GM18861 (cell line): ENCODE data around the gene TANGO2.

Experiments used
- ATAC-seq: cut with Tn5 transposase; IDR thresholded peaks from one replicate; pipeline ENCODE4 v1.9.1; 2021; ENCODE audit not compliant: unreplicated experiment

Gene TANGO2

DNA sequence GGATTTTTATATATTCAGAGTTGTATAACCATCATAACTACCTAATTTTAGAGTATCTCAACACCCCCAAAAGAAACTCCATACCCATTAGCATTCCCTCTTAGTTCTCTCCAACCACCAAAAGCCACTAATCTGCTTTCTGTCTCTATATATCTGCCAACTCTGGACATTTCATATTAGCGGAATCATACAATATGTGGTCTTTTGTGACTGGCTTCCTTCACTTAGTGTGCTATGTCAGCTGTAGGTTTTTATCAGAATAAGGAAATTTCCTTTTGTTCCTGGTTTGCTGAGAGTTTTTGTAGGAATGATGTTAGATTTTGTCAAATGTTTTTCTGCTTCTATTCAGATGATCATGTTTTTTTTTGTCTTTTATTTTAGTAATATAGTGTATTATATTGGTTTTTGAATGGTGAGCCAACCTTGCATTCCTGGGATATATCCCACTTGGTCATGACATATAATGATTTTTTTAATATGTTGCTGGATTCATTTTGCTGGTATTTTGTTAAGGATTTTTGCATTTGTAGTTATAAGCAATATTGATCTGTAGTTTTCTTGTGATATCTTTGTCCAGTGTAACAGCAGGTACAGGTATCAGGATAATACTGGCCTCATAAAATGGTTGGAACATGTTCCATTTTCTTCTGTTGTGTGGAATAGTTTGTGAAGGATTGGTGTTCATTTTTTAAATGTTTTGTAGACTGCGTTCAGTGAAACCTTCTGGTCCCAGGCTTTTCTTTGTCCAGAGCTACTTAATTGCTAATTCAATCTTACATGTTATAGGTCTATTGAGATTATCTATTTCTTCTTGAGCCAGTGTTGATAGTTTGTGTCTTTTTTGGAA, 75.9 kb downstream of the TANGO2 start:
- no peak for ATAC-seq

DNA sequence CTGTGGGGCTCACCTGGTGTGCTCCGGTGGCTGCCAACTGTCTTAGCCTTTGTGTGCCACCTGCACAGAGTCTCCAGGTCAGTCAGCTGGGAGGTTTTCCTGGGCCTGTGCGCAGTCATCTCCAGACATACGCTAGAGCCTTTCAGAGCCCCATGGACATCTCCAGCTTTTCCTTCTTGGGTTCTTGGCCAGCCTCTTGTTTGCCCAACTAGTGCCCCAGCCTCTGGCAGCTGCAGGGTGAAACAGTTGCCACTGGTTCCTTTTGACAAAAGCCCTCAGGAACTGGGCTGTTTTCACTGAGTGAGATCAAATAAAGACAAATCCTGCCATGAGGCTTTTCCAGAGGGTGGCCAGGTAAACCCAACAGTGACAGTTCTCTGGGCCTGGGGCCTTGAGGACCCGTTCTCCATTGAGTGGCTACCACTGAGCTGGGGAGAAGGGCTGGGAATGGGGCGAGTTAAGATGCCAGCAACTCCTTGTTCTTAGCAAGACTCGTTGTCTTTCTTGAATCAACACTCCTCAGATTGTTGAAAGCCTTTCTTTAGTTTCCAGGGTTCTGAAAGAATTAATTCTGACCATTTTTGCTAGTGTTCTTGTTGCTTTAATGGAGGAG, 78.3 kb downstream of the TANGO2 start:
- no peak for ATAC-seq

DNA sequence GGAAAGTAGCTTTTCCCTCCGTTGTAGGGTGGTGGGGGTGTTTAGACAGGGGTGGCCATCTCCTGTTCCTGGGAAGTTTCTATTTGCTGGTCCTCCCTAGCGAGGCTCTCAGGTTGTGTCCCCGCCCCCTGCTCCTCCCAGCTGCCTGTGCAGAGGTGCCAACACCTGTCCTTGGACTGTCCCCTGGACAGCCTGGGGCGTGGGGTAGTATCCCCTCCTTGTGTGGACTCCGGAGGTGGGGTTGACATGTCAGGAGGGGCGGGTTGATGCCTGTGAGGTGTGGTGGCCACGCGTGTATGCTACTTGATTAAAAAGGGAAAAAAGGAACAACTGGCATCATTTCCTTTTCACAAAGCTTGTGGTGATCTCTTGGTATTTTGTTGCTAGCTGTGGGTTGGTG, 80.7 kb downstream of the TANGO2 start:
- ATAC-seq, result no peak

DNA sequence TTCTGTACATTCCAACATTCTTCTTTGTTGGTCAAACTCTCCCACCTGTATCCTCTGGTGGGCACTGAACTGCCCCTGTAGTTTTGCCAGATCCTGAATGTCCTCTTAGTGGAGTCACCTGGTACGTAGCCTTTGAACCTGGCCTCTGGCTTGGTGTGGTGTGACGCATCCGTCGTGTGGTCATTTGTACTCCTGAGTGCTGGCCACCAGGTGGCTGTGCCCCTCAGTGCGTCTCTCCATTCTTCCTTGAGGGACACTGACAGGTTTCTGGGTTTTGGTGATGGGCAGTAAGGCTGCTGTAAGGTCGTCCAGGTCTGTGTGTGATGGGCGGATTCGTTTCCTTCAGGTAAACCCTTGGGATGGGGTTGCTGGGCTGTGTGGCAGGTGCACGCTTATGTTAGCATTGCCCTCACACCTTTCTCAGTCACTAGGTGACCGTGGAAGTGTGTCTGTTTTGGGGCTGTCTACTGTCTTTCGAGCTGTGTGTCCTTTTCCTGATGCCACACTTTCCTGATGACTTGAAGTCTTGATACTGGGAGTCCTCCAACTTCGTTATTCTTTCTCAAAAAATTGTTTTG, 81.4 kb downstream of the TANGO2 start:
- ATAC-seq, result no peak

DNA sequence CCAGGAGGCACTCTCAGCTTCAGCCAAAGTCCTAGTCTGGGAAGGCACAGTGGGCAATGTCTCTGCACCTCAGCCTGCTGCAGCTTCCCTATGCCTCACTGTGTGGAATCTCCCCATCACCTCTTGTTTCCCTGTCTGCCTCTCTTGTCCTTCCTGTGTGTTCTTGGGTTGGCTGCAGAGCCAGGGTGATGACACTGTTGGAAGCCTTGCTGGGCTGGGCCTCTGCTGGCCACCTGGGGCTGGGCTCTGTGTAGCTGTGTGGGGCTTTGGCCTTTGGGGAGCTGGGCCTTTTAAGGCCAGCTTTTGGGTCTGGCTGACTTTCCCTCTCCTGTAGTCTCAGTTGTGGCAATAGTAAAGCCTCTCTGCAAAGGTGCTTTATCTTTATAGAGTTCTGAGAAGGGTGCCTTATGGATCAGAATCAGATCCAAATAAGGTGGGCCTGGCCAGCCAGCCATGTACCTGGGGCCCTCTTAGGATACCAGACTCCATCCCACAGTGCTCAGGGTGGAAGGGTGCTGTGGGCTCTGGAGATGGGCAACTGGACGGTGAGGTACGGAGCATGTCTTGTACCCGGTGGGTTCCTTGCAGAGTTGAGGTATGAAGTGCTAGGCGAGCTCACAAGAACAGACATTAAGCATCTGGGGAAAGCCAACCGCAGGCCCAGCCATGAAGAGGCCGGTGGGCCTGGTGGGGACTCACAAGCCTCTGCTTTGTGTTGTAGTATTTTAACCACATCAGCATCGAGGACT, 84.7 kb downstream of the TANGO2 start:
- ATAC-seq, result no peak

DNA sequence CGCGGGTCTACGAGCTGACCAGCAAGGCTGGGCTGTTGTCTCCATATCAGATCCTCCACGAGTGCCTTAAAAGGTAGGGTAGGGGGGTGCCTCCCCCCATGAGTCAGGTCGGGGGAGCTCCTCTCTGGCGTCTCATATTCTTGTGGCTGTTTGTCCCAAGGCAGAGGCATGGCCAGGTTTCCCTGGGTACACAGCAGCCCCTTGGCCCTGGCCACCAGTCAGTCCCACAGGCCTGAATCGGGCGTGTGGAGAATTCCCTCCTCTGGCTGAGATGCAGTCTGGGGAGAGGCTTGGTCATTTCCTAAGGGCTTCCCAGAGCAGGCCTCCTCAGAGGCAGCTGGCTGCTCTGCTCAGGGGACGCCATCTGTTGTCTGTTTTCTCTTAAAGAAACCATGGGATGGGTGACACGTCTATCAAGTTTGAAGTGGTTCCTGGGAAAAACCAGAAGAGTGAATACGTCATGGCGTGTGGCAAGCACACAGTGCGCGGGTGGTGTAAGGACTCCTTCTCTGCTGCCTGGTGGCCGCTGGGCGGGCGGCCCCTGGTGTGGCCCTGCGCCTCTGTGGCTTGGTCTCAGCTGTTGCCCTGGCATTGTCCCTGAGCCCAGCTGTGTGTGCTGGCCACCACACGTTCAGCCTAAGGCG, 85.4 kb downstream of the TANGO2 start:
- no peak for ATAC-seq

DNA sequence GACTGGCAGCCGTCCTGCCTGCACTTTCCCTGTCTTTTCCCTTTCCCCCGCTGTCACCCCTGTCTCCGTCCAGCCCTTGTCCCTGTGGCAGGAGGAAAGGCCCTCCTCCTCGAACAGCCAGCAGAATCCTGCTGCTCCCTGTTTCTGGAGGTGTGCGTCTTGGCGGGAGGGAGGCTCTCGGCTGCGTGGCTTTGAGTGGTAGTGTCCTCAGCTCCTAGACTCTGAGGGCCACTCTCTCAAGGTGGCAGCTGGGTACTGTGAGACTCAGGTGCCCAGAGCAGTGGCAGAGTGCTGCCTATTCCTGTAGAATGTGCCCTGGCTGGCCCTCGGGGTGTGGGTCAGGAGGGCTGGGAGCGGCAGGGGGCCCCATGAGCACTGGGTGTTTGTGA, 85.9 kb downstream of the TANGO2 start:
- no peak for ATAC-seq

DNA sequence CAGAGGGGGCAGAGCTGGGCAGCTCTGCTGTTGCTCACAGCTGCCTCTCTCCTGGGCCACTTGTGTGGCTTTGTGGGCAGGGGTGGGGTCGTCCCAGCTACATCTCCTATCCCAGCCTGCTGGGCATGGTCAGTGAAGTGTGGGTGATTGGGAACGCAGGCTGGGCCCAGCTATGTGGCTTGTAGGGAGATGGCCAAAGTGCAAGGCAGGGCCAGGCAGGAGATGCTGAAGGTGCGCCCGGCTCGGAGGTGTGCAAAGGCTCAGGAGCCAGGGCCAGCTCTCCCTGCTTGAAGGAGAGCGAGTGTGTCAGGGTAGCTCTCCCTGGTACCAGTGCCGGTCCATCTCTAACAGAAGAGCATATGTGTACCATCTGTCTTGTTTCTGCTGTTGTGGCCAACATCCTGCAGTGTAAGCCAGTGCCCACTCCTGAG, 86.6 kb downstream of the TANGO2 start:
- ATAC-seq, result no peak

DNA sequence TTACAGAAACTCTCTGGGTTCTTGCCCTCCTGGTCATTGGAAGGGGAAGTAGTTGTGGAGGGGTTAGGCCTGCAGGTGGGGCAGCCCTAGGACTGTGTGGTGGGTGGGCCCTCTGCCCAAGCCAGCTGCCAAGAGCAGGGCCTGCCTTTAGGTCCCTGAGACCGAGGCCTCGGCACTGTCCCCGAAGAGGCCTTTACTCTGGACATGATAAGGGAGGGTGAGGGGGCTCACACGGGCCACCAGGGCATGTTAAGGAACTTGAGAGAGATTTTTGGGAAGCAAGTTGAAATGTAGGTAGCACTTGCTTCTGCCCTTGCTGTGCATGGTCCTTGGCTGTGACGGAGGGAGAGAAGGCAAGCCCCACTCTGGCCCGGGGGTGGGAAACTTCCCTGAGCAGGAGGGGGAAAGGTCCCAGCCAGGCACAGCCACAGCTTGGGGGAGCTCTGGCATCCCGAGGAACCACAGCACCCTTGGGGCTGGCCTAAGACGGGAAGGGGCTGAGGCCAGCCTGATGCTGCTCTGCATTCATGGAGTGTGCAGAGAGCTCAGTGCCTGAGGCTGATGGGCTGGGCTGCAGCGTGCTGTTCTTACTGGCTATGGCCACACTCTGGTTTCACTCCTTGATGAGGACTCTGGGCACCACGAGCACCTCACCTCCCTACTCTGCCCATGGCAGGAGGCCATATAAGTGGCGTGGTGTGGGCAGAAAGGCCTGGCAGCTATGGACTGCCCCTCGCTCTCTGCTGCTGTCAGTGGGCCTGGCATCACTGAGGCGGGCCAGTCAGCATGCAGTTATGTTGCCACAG, 87.2 kb downstream of the TANGO2 start:
- ATAC-seq, result no peak

DNA sequence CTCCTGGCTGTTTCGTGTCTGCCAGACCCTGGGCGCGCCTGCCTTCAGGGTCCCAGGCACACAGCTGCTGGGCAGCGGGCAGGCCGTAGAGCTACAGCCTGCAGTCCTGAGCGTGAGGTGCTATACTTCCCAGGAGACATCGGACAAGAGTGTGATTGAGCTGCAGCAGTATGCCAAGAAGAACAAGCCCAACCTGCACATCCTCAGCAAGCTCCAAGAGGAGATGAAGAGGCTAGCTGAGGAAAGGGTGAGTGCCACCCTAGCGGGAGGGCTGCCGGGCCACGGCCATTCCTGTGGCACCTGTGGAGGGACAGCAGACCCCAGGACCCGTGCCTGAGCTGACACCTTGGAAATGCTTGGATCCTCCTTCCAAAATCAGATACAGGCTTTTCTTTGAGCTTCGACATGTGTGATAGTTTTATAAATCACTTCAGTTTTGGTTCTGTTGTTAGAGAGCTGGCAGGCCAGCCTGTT, 87.9 kb downstream of the TANGO2 start:
- ATAC-seq, result no peak

DNA sequence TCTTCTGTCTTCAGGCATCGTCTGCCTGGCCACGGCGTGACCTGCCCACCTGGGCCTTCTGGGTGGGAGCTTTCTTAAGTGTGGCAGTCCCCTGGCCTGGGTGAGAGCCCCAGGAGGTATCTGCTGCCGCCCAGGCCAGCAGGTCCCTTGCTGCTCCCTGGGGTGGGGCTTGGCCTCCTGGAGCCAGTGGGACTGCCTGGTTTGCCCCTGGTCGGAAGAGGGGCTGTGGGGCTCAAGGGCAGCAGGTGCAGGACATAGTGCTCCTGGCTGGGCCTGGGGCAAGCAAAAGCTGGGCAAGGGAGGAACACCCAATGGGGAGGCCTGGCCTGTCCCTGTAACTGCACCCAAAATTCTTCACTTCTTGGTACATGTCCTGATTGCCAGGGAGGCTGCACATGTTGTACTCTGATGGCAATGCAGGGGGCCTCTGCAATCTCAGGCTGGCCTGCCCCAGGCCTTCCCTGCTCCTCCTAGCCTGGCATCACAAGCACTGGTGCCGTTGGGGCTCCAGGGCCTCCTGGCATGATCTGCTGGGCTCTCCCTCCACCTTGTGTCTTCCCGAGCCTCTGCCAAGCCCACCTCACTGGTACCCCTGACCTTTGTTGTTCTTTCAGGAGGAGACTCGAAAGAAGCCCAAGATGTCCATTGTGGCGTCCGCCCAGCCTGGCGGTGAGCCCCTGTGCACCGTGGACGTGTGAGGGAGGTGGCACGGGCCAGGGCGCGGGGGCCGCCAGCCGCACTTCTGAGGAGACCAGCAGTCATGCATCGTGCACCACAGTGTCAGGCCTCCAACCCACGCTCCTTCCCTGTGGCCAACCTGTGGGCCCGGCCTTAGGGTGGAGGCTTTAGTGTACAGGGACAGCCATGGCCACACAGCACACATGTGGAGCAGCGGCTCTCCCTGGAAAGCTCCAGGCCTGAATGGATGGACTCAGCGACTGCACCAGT, 88.8 kb downstream of the TANGO2 start:
- no peak for ATAC-seq

DNA sequence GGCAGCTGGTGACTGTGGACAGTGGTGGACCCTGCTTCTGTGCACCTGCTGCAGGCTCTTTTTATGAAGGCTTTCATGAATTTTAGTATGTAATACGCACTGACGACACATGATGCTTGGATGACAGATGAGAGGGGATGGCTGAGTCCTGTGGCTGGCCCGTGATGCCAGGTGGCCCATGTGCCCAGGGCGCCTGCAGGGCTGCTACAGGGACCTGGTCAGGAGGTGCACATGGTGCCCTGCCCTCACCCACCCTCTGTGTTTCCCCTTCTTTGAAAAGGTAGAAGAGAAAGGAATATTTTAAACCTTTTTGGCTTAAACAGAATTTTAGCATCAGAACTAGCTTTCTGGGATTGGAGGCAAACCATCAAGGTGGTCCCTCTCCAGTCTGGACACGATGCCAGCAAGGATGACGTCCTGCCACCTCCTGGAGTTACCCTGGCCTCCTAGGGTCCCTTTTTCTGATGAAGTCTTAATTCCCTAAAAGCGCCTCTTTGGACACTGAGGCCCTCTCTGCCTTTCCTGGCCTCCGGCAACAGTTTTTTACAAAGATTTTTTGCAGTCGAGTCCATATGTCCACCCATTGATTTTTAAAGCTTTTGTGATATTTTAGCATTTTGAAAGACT, 89.6 kb downstream of the TANGO2 start:
- no peak for ATAC-seq

DNA sequence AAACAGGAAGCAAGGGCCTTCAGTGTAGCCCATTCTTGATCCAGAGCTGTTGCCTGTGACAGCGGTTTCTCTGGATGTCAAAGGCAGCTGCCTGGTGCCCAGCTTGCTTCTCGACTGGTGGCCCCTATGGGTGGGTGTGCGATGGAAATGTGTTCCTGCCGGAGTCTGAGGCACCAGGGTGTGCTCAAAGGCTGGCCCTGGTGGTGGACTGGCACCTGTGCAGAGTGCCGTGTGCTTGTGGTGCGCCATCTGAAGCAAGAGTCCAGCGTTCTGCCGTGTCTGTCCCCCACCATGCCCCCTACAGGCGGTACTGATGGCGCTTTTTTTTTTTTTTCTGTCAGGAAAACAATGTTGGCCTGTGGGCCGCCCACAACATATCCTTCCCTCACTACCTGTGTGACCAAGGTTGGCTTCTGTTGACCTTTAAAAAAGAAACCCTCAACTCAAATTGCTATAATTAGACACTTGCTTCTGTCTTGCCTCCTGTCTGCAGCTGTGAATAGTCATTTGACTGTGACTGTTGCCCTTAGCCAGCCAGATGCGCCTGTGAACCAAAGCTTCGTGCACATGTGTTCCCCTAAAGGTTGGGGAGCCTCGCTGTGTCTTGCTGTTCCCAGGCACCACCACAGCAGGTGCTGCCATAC, 90.3 kb downstream of the TANGO2 start:
- no peak for ATAC-seq

DNA sequence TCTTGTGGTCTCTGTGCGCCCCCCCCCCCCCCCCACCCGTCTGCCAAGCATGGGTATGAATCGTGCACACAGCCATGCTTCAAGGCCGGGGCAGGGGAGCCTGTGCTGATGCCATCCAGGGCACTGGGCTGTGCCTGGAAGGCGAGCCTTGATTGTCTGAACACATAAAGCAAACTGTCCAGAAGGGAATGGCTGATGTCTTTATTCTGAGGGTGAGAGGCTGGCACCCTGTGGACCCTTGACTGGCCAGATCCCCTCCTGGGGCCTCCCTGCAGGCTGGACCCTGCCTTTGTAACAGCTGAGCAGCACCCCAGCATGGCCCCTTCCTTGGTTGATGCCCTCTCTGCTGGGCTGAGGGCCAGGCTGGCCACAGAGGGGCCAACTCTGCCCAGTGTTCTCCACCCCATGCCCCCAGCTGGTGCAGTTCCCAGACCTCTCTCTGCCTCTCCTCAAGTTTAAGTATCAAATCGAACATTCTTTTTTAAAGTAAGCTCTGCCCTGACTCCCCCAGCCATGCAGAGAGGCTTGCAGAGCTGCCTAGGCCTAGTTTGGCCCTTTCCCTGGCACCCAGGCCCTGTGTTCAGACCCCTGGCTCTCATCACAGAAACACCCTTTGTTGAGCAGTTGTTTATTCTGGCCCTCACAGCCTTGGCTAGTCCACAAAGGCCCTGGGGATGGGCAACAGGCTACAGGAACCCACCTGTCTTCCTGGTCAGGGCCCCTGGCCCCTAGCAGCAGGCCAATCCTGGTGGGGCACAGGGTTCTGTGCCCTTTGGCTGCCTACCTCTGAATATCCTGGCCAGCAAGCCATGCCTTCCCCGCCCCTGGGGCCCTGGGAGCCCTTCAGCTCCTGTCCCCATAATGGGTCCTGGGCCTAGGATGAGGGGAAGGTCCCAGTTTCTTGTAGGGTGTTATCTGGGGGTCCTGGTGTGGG, 91.0 kb downstream of the TANGO2 start:
- ATAC-seq, result no peak

DNA sequence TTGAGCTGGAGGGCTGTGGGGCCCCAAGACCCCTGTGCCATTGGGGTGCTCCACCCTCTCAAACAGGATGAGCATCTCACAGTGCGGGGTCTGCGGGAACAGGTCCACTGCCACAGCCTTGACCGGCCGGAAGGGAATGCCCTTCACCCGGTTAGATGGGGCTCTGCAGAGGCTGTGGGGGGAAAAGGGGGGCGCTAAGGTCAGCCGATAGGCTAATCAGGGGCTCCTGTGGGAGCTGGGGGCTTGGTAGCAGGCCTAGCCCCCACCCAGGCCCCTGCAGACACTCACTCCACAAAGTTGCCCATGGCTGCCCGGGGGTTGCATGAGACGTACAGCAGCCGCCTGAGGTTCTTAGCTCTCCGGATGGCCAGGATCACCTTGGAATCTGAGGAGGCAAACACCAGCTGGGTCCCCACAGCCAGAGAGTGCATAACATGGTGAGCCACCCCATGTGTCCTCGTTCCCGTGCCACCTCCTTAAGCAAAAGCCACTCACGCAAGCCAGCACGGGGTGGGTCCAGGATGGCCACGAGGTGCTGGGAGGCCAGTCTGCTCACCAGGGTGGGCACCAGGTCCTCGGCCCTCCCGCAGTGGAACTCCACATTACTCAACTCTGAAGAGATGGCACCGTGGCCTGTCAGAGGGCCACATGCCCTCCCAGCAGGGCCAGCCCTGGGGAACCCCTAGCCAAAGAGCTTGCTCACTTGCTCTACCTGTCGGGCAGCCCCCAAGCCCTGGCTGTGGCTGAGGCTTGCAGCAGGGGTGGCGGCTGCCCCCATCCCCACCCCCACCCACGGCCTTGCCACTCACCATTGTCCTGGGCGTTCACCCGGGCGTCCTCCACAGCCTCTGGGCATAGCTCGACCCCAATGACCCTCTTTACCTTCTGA, 92.0 kb downstream of the TANGO2 start:
- no peak for ATAC-seq
